GM12891 (cell line): ENCODE results near the gene AGBL2. TPM values are rescaled to one million over a fixed set of nuclear protein-coding genes. Genes with fewer than 3 reads are reported as not detected.
"Not testable (repeated sequence)": the region's sequence is repeated elsewhere in the genome, so short reads cannot be mapped to it uniquely, and the experiment has no call there.

ENCODE experiments used
- DNase-seq: peaks from one replicate; pipeline ENCODE4 v3.0.0; 2011; ENCODE audit warnings: low spot score; ENCODE audit not compliant: insufficient read length
- FAIRE-seq: peaks from 2 replicates; lab custom pipeline; 2011; peaks lifted over from hg19 to GRCh38; lab: Jason Lieb, UNC
- PAX5 ChIP-seq: IDR thresholded peaks from 2 replicates; pipeline ENCODE4 v1.6.1; 2011; ENCODE audit warnings: low read length, moderate library complexity, mild to moderate bottlenecking; ENCODE audit not compliant: insufficient read depth, severe bottlenecking
- POLR2A ChIP-seq: IDR thresholded peaks from 2 replicates; pipeline ENCODE4 v1.6.1; 2011; ENCODE audit warnings: low read depth, low read length, control low read depth
- POLR2AphosphoS5 ChIP-seq: IDR thresholded peaks from 2 replicates; pipeline ENCODE4 v1.6.1; 2011; ENCODE audit warnings: low read depth, low read length, control low read depth
- POU2F2 ChIP-seq: IDR thresholded peaks from 2 replicates; pipeline ENCODE4 v1.6.1; 2011; ENCODE audit warnings: low read depth, mild to moderate bottlenecking, control low read depth, low read length, moderate library complexity
- SPI1 ChIP-seq: IDR thresholded peaks from 2 replicates; pipeline ENCODE4 v1.6.1; 2011; ENCODE audit warnings: low read depth, low read length, control low read depth
- TAF1 ChIP-seq: IDR thresholded peaks from 2 replicates; pipeline ENCODE4 v1.6.1; 2011; ENCODE audit warnings: low read depth, low read length, control low read depth
- polyA plus RNA-seq: library from polyadenylated mRNA; unstranded; fragments of >200 nt; gene quantifications from one replicate; pipeline ENCODE4 v1.2.1, GENCODE V29; 2012; ENCODE audit warnings: low read depth, missing spikeins, inconsistent platforms; ENCODE audit not compliant: missing spikeins

Gene AGBL2
- polyA plus RNA-seq = 6.4 TPM

- DNase-seq = peak; percentile 73
- FAIRE-seq = peak; percentile 81
- peak; percentile 87 for TF ChIP-seq POLR2AphosphoS5
- peak; percentile 23 for TF ChIP-seq PAX5
- no peak; the same call in 1 of the 2 replicates for TF ChIP-seq TAF1
- TF ChIP-seq SPI1 = peak; percentile 61
- peak; percentile 85 for TF ChIP-seq POLR2A
- peak; percentile 48; the same call in 1 of the 2 replicates for TF ChIP-seq POU2F2
These were observed at the start of gene AGBL2 for GRCh38 chr11:47715082-47715669. AGBL2 (minus strand) TSS chr11:47715369; CDS start chr11:47714650, 719 bp downstream.

- not testable (repeated sequence) for DNase-seq, FAIRE-seq
These were observed 44.1 kb upstream of the AGBL2 start for GRCh38 chr11:47759291-47759690.

GRCh38 chr11:47756208-47756607, 41.0 kb upstream of the AGBL2 start:
- FAIRE-seq (no peak), DNase-seq (no peak)
- TF ChIP-seq PAX5 (no peak), SPI1 (no peak), TAF1 (no peak), POLR2A (no peak), POLR2AphosphoS5 (no peak), POU2F2 (no peak)

- FAIRE-seq (no peak), DNase-seq (no peak)
- no peak for TF ChIP-seq POLR2AphosphoS5
- TF ChIP-seq PAX5 = no peak
- no peak for TF ChIP-seq POU2F2
- TF ChIP-seq POLR2A = no peak
- no peak for TF ChIP-seq SPI1
- TF ChIP-seq TAF1 = no peak
These were observed 35.6 kb upstream of the AGBL2 start for GRCh38 chr11:47750725-47751124.

GRCh38 chr11:47742494-47742893, 27.3 kb upstream of the AGBL2 start:
- DNase-seq, FAIRE-seq: not testable (repeated sequence)

- FAIRE-seq, DNase-seq: not testable (repeated sequence)
These were observed 22.6 kb upstream of the AGBL2 start for GRCh38 chr11:47737817-47738216.

GRCh38 chr11:47732271-47732670, 17.1 kb upstream of the AGBL2 start:
- DNase-seq (no peak), FAIRE-seq (no peak)
- TF ChIP-seq POU2F2 (no peak), SPI1 (no peak), POLR2A (no peak), TAF1 (no peak), PAX5 (no peak), POLR2AphosphoS5 (no peak)

GRCh38 chr11:47731475-47731874, 16.3 kb upstream of the AGBL2 start:
- no peak for FAIRE-seq
- TF ChIP-seq POU2F2 (no peak), PAX5 (no peak), POLR2AphosphoS5 (no peak), TAF1 (no peak), POLR2A (no peak), SPI1 (no peak)
- DNase-seq = no peak

- FAIRE-seq (no peak), DNase-seq (no peak)
- TF ChIP-seq TAF1 (no peak), POLR2AphosphoS5 (no peak), SPI1 (no peak), POLR2A (no peak)
These were observed 11.8 kb upstream of the AGBL2 start for GRCh38 chr11:47726878-47727514.

GRCh38 chr11:47726118-47726442, 10.9 kb upstream of the AGBL2 start:
- TF ChIP-seq POLR2AphosphoS5 = no peak
- TF ChIP-seq SPI1 = no peak
- TF ChIP-seq POLR2A = no peak
- TF ChIP-seq TAF1 = no peak
- TF ChIP-seq PAX5 = no peak
- TF ChIP-seq POU2F2 = no peak
- no peak for DNase-seq
- peak; percentile 66 for FAIRE-seq
